ENCODE measurements around the gene RPL39. TPM values are rescaled to one million over a fixed set of nuclear protein-coding genes. Genes with fewer than 3 reads are reported as not detected.
"Not testable (repeated sequence)": the region's sequence is repeated elsewhere in the genome, so short reads cannot be mapped to it uniquely, and the experiment has no call there.

Gene RPL39
- total RNA-seq, 1 experiment from 2014 or later, result 6,376 TPM

- DNase-seq (ENCODE audit: low read depth), result peak; percentile 81
Observed at GRCh38 chrX:119763181-119763580, 28.2 kb downstream of the RPL39 start.

DNA sequence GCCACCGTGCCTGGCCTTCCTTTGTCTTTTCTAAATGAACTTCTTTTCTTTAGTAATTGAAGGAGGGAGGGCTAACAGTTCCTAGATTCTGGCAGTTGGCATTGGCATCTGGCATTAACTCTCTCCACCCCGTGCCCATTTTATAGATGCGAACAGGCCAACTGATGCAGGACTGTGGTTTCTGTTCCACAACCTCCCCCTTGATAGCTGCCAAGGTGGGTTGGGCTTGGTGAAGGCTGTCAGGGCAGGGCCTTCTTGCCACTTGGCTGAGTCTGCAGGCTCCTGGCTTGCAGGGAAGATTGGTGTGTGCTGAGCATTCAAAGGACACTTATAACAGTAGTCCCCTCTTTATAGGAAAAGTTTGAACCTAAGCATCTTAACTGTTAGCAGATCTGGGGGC, 28.7 kb downstream of the RPL39 start:
- peak; percentile 56 for DNase-seq (ENCODE audit: low read depth)

DNA sequence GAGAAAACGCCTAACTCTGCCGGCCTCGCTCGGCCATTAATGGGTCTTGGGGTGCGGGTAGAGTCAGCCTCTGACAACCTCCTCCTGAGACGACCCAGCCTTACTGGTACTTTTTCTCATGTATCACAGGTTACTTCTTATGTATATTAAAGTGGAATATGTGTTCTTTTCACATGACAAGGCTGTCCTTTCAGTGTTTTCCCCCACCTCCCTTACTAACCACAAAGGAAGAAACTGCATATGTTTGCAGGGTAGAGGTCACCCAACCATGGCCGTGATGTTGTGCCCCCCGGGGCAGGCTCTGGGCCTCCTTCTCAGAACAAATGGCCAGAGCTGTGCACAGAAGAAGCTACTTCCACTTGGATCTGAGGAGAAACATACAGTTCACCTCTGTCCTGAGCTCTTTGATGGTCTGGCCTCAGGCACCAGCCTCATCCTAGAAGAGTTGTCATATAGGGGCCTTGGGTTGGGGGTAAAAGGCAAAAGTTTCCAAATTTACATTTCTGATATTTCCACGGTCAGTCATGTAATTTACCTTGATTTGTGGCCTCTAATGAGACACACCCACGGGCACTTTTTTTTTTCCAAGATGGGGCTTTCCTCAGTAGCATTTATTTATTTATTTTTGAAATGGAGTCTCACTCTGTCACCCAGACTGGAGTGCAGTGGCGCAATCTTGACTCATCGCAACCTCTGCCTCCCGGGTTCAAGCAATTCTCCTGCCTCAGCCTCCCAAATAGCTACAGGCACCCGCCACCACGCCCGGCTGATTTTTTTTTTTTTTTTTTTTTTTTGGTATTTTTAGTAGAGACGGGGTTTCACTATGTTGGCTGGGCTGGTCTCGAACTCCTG, 31.2 kb downstream of the RPL39 start:
- no peak for DNase-seq (ENCODE audit: low read depth)

- DNase-seq (ENCODE audit: low read depth), result no peak
Observed at GRCh38 chrX:119759248-119759766, 32.1 kb downstream of the RPL39 start.

DNA sequence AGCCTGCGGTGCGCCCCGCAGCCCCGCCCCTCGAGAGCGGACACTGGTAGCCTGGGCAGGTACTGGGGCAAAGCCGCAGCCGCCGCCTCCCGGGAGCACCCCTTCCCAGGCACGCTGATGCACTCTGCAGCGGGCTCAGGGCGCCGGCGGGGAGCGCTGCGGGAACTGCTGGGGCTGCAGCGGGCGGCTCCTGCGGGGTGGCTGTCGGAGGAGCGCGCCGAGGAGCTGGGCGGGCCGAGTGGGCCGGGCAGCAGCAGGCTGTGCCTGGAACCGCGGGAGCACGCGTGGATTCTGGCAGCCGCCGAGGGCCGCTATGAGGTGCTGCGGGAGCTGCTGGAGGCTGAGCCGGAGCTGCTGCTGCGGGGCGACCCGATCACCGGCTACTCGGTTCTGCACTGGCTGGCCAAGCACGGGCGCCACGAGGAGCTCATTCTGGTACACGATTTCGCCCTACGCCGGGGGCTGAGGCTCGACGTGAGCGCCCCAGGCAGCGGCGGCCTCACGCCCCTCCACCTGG, 32.6 kb downstream of the RPL39 start:
- DNase-seq (ENCODE audit: low read depth), result no peak

GRCh38 chrX:119757979-119758730, 33.3 kb downstream of the RPL39 start, which contains the start of gene SOWAHD:
Gene SOWAHD, plus strand, starts transcription at chrX:119758588. Its CDS starts 80 bp downstream, at chrX:119758668.
- no peak for DNase-seq (ENCODE audit: low read depth)

DNA sequence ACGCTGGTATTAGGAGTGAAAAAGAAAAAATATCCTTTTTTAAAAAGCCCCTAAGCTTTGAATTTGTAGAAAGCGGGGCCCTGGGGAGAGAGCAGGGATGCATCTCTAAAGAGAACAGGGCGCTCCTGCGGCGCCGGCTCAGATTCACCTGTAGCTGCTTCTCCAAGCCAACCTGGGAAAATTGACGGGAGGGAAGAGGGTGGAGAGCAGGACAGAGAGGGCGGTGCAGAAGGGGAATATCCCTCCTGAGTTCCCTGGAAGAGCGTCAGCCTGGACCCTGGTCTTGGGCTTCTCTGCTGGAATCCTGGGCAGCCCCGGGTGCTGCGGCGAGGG, 33.8 kb downstream of the RPL39 start:
- no peak for DNase-seq (ENCODE audit: low read depth)

- DNase-seq (ENCODE audit: low read depth), result no peak
Observed at GRCh38 chrX:119756926-119757635, 34.3 kb downstream of the RPL39 start.

- peak; percentile 84 for DNase-seq (ENCODE audit: low read depth)
Observed at GRCh38 chrX:119755981-119756533, 35.4 kb downstream of the RPL39 start.

- peak; percentile 48 for DNase-seq (ENCODE audit: low read depth)
Observed at GRCh38 chrX:119753639-119754257, 37.7 kb downstream of the RPL39 start.

DNA sequence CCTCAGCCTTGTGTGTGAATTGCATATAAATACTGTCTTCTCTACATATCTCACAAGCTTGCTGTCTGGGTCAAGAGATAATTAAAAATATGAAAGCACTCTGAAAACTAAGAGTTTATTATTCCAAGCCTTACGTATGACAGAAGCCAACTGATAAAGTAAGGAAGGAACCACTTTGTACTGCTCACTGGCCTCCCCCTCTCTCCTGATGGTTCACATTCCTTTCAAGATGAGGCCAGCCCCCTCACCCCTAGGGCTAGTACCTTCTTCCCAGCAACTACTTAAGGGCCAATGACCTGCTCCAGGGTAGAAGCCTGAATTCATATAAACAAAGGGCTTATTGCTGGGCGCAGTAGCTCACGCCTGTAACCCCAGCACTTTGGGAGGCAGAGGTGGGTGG, 38.4 kb downstream of the RPL39 start:
- no peak for DNase-seq (ENCODE audit: low read depth)

DNA sequence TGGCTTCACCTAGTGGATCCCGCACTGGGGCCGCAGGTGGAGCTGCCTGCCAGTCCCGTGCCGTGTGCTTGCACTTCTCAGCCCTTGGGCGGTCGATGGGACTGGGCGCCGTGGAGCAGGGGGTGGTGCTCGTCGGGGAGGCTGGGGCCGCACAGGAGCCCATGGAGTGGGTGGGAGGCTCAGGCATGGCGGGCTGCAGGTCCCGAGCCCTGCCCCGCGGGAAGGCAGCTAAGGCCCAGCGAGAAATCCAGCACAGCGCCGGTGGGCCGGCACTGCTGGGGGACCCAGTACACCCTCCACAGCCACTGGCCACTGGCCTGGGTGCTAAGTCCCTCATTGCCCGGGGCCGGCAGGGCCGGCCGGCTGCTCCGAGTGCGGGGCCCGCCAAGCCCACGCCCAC, 40.7 kb downstream of the RPL39 start:
- not testable (repeated sequence) for DNase-seq (ENCODE audit: low read depth)

DNA sequence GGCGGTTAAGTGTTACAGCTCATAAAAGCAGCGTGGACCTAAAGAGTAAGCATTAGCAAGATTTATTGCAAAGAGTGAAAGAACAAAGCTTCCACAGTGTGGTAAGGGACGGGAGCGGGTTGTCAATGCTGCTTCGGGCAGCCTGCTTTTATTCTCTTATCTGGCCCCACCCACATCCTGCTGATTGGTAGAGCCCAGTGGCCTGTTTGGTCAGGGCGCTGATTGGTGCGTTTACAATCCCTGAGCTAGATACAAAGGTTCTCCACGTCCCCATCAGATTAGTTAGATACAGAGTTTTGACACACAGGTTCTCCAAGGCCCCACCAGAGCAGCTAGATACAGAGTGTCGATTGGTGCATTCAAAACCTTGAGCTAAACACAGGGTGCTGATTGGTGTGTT, 41.3 kb downstream of the RPL39 start:
- not testable (repeated sequence) for DNase-seq (ENCODE audit: low read depth)

- DNase-seq (ENCODE audit: low read depth), result no peak
Observed at GRCh38 chrX:119745283-119745848, 46.1 kb downstream of the RPL39 start.

GRCh38 chrX:119738742-119739141, 52.7 kb downstream of the RPL39 start:
- no peak for DNase-seq (ENCODE audit: low read depth)

Other genes with a start within 250 kb of the RPL39 start
- gene STEEP1, start 226.2 kb downstream of the RPL39 start, total RNA-seq (2014; rRNA removed), result 19.1 and 24.5 TPM in 2 replicates
- 38.5 and 42.2 TPM in 2 replicates for gene UBE2A, start 217.1 kb downstream of the RPL39 start, total RNA-seq (2014; rRNA removed)
- 4.6 and 7.0 TPM in 2 replicates for gene NKRF, start 185.2 kb downstream of the RPL39 start, total RNA-seq (2014; rRNA removed)
- gene SEPTIN6, start 98.5 kb downstream of the RPL39 start, total RNA-seq (2014; rRNA removed), result 14.4 and 18.6 TPM in 2 replicates
- gene SOWAHD, start 33.0 kb downstream of the RPL39 start, total RNA-seq (2014; rRNA removed), result 0.51 and 0.69 TPM in 2 replicates
- gene UPF3B, start 61.3 kb upstream of the RPL39 start, total RNA-seq (2014; rRNA removed), result 2.4 and 3.7 TPM in 2 replicates
- gene RNF113A, start 80.1 kb upstream of the RPL39 start, total RNA-seq (2014; rRNA removed), result 15.9 and 17.6 TPM in 2 replicates
- gene NDUFA1, start 80.2 kb upstream of the RPL39 start, total RNA-seq (2014; rRNA removed), result 41.2 and 44.5 TPM in 2 replicates
- not detected in 2 replicates for gene AKAP14, start 104.3 kb upstream of the RPL39 start, total RNA-seq (2014; rRNA removed)
- 4.2 and 4.8 TPM in 2 replicates for gene NKAP, start 152.1 kb upstream of the RPL39 start, total RNA-seq (2014; rRNA removed)

All from LHCN-M2 (cell line).